ENCODE data around the gene NFYA. TPM values are rescaled to one million over a fixed set of nuclear protein-coding genes. Genes with fewer than 3 reads are reported as not detected.

NFYA gene
- total and polyA plus RNA-seq, 7 donors = 7.4 to 12.8 (median 10.2) TPM

GRCh38 chr6:41090841-41091761 lies 18.3 kb downstream of the NFYA start:
- H3K27ac ChIP-seq = no peak overlapping the region
- no peak for TF ChIP-seq EP300 (IDR thresholded peaks at IDR 0.05)
- TF ChIP-seq POLR2AphosphoS5 (IDR thresholded peaks at IDR 0.05) = no peak
- no peak for TF ChIP-seq CTCF (IDR thresholded peaks at IDR 0.05)
- TF ChIP-seq POLR2A (IDR thresholded peaks at IDR 0.05) = no peak
- H3K4me1 ChIP-seq = no peaks in the 10 kb centered on the region
- no peaks in the 10 kb centered on the region for H3K27me3 ChIP-seq
- peaks cover 22 to 92% (median 38%) of the 10 kb centered on the region in 4 donors for H3K36me3 ChIP-seq
- no peak overlapping the region for H3K4me3 ChIP-seq
- WGBS, 2 donors = 38 to 45% methylated on average over 1 of the region's 1 CpG
- H3K9me3 ChIP-seq = no peaks in the 10 kb centered on the region
- intact Hi-C loops (cut with DNase I) = no loop called here
- DNase-seq = no peak

- no peaks in the 10 kb centered on the region for H3K27me3 ChIP-seq
- H3K4me3 ChIP-seq = no peak overlapping the region
- H3K4me1 ChIP-seq = no peaks in the 10 kb centered on the region
- H3K36me3 ChIP-seq = peaks cover 23 to 95% (median 45%) of the 10 kb centered on the region in 4 donors
- DNase-seq = no peak
- TF ChIP-seq POLR2A (IDR thresholded peaks at IDR 0.05) = no peak
- TF ChIP-seq CTCF (IDR thresholded peaks at IDR 0.05) = peak in 1 of 4 experiments; percentile 13
- intact Hi-C loops (cut with DNase I) = no loop called here
- no peak overlapping the region for H3K27ac ChIP-seq
- no peaks in the 10 kb centered on the region for H3K9me3 ChIP-seq
- 94 to 96% methylated on average over 4 of the region's 4 CpGs for WGBS, 2 donors
Observed at GRCh38 chr6:41092421-41093140, 19.8 kb downstream of the NFYA start.

GRCh38 chr6:41093729-41094128 lies 21.0 kb downstream of the NFYA start:
- Histone ChIP-seq H3K27ac (no peak overlapping the region), H3K27me3 (no peaks in the 10 kb centered on the region), H3K9me3 (no peaks in the 10 kb centered on the region), H3K4me3 (no peak overlapping the region), H3K4me1 (no peaks in the 10 kb centered on the region), H3K36me3 (peaks cover 31 to 98% (median 47%) of the 10 kb centered on the region in 4 donors)
- WGBS, 2 donors = 93 to 95% methylated on average over 6 of the region's 6 CpGs
- TF ChIP-seq POLR2AphosphoS5 (IDR thresholded peaks at IDR 0.05) (no peak), POLR2A (IDR thresholded peaks at IDR 0.05) (no peak), CTCF (IDR thresholded peaks at IDR 0.05) (no peak), EP300 (IDR thresholded peaks at IDR 0.05) (no peak)
- DNase-seq = no peak
- intact Hi-C loops (cut with DNase I) = no loop called here

GRCh38 chr6:41097467-41098090 lies 24.8 kb downstream of the NFYA start:
- H3K4me1 ChIP-seq = no peaks in the 10 kb centered on the region
- H3K36me3 ChIP-seq = peaks cover 24 to 84% (median 40%) of the 10 kb centered on the region in 4 donors
- TF ChIP-seq CTCF (IDR thresholded peaks at IDR 0.05) (no peak), POLR2AphosphoS5 (IDR thresholded peaks at IDR 0.05) (no peak), POLR2A (IDR thresholded peaks at IDR 0.05) (no peak), EP300 (IDR thresholded peaks at IDR 0.05) (no peak)
- H3K4me3 ChIP-seq = no peak overlapping the region
- H3K27ac ChIP-seq = no peak overlapping the region
- H3K27me3 ChIP-seq = no peaks in the 10 kb centered on the region
- DNase-seq = no peak
- intact Hi-C loops (cut with DNase I) = no loop called here
- WGBS, 2 donors = 86 to 89% methylated on average over 5 of the region's 5 CpGs
- no peaks in the 10 kb centered on the region for H3K9me3 ChIP-seq
